ENCODE results near the gene PROM1.
A peak's percentile ranks its signal among the peaks of the same experiment; 100 is the strongest.

PROM1 gene

GRCh38 chr4:16110199-16110598 is 26.4 kb upstream of the PROM1 start:
- TF ChIP-seq CTCF (conservative IDR thresholded peaks at IDR 0.05) = no peak
- H3K27ac ChIP-seq = peak overlapping the region; percentile 49

GRCh38 chr4:16109256-16109655 is 25.4 kb upstream of the PROM1 start:
- no peak for TF ChIP-seq CTCF (conservative IDR thresholded peaks at IDR 0.05)
- H3K27ac ChIP-seq = no peak overlapping the region

GRCh38 chr4:16106956-16107355 is 23.1 kb upstream of the PROM1 start:
- no peak for TF ChIP-seq CTCF (conservative IDR thresholded peaks at IDR 0.05)

GRCh38 chr4:16104520-16104919 is 20.7 kb upstream of the PROM1 start:
- TF ChIP-seq CTCF (conservative IDR thresholded peaks at IDR 0.05) = no peak
- H3K27ac ChIP-seq = no peak overlapping the region

More at GRCh38 chr4:16106956-16107355, 23.1 kb upstream of the PROM1 start:
- no peak overlapping the region for H3K27ac ChIP-seq

GRCh38 chr4:16102356-16102755 is 18.5 kb upstream of the PROM1 start:
- H3K27ac ChIP-seq = no peak overlapping the region
- TF ChIP-seq CTCF (conservative IDR thresholded peaks at IDR 0.05) = no peak

GRCh38 chr4:16100833-16101232 is 17.0 kb upstream of the PROM1 start:
- no peak for TF ChIP-seq CTCF (conservative IDR thresholded peaks at IDR 0.05)
- H3K27ac ChIP-seq = no peak overlapping the region

- TF ChIP-seq CTCF (conservative IDR thresholded peaks at IDR 0.05) = no peak
- no peak overlapping the region for H3K27ac ChIP-seq
Observed at GRCh38 chr4:16092682-16093319, 9.0 kb upstream of the PROM1 start.

Measured in VCaP (cell line).